DND-41 (cell line): ENCODE measurements around the gene STN1.

Source experiments
- EZH2 ChIP-seq: IDR thresholded peaks from 3 replicates; pipeline ENCODE4 v1.6.1; 2012; ENCODE audit warnings: borderline replicate concordance, low read depth, mild to moderate bottlenecking, moderate library complexity, low read length, inconsistent platforms; ENCODE audit not compliant: severe bottlenecking
- TF ChIP-seq, protein P1 (sequence below): IDR thresholded peaks from 2 replicates; pipeline ENCODE4 v1.5.1; 2012; ENCODE audit warnings: borderline replicate concordance, low read length, moderate library complexity, mild to moderate bottlenecking; ENCODE audit not compliant: poor library complexity, severe bottlenecking; ENCODE audit errors: extremely low read depth

DNA sequence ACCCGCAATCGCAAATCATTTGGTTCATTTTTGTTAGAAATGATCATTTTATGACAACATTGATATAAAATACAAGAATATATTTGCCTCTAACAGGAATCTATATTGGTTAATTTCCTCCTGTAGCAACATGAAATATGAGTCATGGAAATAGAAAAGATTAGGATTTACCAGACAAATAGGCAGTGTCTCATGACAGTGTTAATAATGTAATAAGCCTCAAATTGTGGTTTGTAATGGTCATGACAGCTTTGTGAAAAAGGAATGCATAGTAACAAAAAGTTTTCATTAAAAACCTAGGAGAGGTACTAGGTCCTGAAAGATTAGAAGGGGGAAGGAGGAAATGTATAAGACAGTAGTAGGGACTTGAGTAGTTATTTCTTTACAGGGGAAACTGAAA, 41.0 kb upstream of the STN1 start:
- TF ChIP-seq, protein P1, sequence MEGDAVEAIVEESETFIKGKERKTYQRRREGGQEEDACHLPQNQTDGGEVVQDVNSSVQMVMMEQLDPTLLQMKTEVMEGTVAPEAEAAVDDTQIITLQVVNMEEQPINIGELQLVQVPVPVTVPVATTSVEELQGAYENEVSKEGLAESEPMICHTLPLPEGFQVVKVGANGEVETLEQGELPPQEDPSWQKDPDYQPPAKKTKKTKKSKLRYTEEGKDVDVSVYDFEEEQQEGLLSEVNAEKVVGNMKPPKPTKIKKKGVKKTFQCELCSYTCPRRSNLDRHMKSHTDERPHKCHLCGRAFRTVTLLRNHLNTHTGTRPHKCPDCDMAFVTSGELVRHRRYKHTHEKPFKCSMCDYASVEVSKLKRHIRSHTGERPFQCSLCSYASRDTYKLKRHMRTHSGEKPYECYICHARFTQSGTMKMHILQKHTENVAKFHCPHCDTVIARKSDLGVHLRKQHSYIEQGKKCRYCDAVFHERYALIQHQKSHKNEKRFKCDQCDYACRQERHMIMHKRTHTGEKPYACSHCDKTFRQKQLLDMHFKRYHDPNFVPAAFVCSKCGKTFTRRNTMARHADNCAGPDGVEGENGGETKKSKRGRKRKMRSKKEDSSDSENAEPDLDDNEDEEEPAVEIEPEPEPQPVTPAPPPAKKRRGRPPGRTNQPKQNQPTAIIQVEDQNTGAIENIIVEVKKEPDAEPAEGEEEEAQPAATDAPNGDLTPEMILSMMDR = no peak
- no peak for TF ChIP-seq EZH2
